Chondrocyte (in vitro differentiated cells): ENCODE measurements around the gene PRDM12. TPM values are rescaled to one million over a fixed set of nuclear protein-coding genes. Genes with fewer than 3 reads are reported as not detected.
A peak's percentile ranks its signal among the peaks of the same experiment; 100 is the strongest.

Experiments used
- DNase-seq: peaks from one replicate; pipeline ENCODE4 v3.0.0; 2021; ENCODE audit warnings: mixed read lengths, low spot score
- H3K27ac Mint-ChIP-seq: one replicate; pipeline ENCODE4 v1.8.0; 2021; ENCODE audit warnings: mild to moderate bottlenecking, moderate library complexity, mixed read lengths; ENCODE audit not compliant: unreplicated experiment
- H3K27me3 Mint-ChIP-seq: 2 replicates; pipeline ENCODE4 v1.8.0; 2021; ENCODE audit warnings: low read depth, mixed read lengths
- H3K36me3 Mint-ChIP-seq: 2 replicates; pipeline ENCODE4 v1.8.0; 2021; ENCODE audit warnings: low read depth, mixed read lengths
- H3K4me1 Mint-ChIP-seq: 2 replicates; pipeline ENCODE4 v1.8.0; 2021; ENCODE audit warnings: low read depth, mild to moderate bottlenecking, mixed read lengths
- H3K4me3 Mint-ChIP-seq: one replicate; pipeline ENCODE4 v1.8.0; 2021; ENCODE audit warnings: mild to moderate bottlenecking, moderate library complexity, mixed read lengths; ENCODE audit not compliant: unreplicated experiment
- H3K9me3 Mint-ChIP-seq: 2 replicates; pipeline ENCODE4 v1.8.0; 2021; ENCODE audit warnings: low read depth, mixed read lengths
- total RNA-seq: library from RNA; stranded (reverse); gene quantifications from 3 replicates; pipeline ENCODE4 v1.2.1, GENCODE V29; 2021
- TF ChIP-seq, protein P1 (sequence below): fragments of 200-600 bp; sonication (generic); IDR thresholded peaks from 2 replicates; pipeline ENCODE4 v1.5.0; 2021; ENCODE audit warnings: antibody characterized with exemption, mild to moderate bottlenecking, moderate library complexity

The PRDM12 gene
- total RNA-seq, 1 donor from 2014 or later: 0.10 TPM

DNA sequence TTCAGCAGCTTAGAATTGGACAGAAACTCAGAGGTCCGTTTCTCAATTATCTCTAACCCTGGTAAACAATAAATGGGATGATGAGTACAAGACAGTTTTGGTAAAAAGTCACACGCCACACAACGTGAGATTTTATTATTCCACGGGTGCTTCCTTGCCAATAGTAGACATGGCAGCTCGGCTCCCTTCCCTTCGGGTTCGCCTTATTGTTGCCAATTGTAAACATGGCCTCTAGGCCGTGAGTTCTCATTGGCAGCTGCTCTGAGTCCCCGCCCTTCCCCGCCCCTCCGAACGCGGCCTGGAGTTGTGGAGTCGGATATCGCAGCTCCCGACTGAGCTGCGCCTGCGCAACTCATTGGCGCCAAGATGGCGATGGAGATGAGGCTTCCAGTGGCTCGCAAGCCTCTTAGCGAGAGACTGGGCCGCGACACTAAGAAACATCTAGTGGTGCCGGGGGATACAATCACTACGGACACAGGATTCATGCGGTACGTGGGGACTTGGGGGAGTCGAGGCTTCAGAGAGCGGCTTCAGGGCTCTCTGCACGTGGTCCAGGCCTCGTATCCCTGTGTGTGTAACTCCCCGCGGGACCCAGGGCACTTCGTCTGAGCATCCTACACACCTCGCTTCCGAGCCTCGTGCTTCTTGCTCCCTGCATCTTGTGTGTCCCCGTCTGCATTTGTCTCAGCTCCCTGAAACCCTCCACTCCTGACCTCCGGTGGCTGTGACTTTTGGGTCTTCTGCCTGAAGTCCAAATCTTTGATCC, 29.2 kb downstream of the PRDM12 start, which contains the start of gene EXOSC2:
TSS of gene EXOSC2 (plus strand) at position 355 of the 766 bp plus-strand sequence. CDS start at position 367, 12 bp downstream.
- Mint-ChIP-seq H3K9me3 (no peaks in the 10 kb centered on the region), H3K36me3 (peaks cover 14% of the 10 kb centered on the region), H3K27me3 (no peaks in the 10 kb centered on the region), H3K4me1 (peaks cover 41% of the 10 kb centered on the region), H3K4me3 (peak within 1 kb of the TSS; percentile 92), H3K27ac (peak within 1 kb of the TSS; percentile 87)
- TF ChIP-seq, protein P1, sequence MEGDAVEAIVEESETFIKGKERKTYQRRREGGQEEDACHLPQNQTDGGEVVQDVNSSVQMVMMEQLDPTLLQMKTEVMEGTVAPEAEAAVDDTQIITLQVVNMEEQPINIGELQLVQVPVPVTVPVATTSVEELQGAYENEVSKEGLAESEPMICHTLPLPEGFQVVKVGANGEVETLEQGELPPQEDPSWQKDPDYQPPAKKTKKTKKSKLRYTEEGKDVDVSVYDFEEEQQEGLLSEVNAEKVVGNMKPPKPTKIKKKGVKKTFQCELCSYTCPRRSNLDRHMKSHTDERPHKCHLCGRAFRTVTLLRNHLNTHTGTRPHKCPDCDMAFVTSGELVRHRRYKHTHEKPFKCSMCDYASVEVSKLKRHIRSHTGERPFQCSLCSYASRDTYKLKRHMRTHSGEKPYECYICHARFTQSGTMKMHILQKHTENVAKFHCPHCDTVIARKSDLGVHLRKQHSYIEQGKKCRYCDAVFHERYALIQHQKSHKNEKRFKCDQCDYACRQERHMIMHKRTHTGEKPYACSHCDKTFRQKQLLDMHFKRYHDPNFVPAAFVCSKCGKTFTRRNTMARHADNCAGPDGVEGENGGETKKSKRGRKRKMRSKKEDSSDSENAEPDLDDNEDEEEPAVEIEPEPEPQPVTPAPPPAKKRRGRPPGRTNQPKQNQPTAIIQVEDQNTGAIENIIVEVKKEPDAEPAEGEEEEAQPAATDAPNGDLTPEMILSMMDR: no peak
- DNase-seq: peak; percentile 97

DNA sequence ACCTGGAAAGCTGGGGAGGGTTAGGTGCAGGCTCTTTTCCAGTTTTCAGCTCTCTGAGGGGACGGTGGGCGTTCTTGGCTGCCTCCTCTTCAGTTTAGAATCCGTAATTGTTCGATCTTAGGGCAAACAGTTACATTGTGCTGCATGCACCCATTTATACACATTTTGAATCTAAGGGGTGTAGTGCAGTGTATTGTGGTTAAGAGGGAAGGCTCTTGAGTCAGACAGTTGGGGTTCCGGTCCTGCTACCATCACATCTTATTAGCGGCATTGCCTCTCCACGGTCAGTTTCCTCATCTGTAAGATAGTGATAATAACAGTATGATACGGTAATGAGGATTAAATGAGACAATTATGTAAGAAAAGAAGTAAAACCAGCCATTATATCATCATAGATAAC, 29.8 kb downstream of the PRDM12 start:
- Mint-ChIP-seq H3K4me1 (peaks cover 46% of the 10 kb centered on the region), H3K4me3 (peak overlapping the region; percentile 92), H3K27ac (peak overlapping the region; percentile 87), H3K9me3 (no peaks in the 10 kb centered on the region), H3K36me3 (peaks cover 20% of the 10 kb centered on the region), H3K27me3 (no peaks in the 10 kb centered on the region)
- no peak for DNase-seq
- TF ChIP-seq, protein P1: no peak

DNA sequence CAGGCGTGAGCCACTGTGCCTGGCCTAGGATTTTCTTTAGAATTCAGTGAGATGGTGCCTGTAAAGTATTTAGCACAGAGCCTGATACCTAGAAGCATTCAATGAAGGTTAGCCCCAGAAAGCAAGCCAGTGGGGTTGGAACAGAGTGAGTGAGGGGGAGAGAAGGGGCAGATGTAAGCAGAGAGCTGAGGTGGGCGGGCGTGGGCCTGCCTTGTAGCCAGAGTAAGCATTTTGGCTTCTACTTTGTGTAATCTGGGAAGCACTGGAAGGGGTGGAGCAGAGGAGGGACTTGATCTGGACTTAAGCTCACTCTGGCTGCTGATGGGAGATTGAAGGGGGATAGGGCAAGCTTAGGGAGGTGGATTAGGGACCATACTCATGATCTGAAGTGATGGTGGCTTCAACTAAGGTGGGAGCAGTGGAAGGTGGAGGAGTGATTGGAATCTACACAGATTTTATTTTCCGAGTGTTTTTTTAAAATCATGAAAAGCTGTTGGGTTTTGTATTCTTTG, 31.8 kb downstream of the PRDM12 start:
- Mint-ChIP-seq H3K9me3 (no peaks in the 10 kb centered on the region), H3K27me3 (no peaks in the 10 kb centered on the region), H3K36me3 (peaks cover 20% of the 10 kb centered on the region), H3K4me1 (peaks cover 51% of the 10 kb centered on the region), H3K4me3 (no peak overlapping the region), H3K27ac (no peak overlapping the region)
- TF ChIP-seq, protein P1: no peak
- DNase-seq: no peak

DNA sequence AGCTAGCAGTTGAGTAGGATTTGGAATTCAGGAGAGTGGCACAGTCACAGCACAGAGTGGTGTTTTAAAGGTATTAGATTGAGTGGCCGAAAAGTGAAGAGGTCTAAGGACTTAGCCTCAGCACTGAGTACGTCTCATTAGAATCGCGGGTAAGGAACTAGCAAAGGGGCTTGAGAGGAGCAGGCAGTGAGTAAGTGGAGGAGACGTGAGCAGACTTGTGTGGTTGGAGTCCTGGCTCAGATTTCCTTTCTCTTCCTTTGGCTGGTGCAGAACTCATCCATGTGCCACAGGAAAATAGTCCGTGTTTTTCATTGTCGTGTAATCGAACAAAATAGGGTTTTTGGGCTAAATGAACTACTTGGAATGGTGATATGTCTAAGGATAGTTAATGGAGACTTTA, 32.6 kb downstream of the PRDM12 start:
- Mint-ChIP-seq H3K36me3 (peaks cover 22% of the 10 kb centered on the region), H3K4me1 (peaks cover 57% of the 10 kb centered on the region), H3K4me3 (no peak overlapping the region), H3K27ac (no peak overlapping the region), H3K9me3 (no peaks in the 10 kb centered on the region), H3K27me3 (no peaks in the 10 kb centered on the region)
- DNase-seq: no peak
- TF ChIP-seq, protein P1: no peak

DNA sequence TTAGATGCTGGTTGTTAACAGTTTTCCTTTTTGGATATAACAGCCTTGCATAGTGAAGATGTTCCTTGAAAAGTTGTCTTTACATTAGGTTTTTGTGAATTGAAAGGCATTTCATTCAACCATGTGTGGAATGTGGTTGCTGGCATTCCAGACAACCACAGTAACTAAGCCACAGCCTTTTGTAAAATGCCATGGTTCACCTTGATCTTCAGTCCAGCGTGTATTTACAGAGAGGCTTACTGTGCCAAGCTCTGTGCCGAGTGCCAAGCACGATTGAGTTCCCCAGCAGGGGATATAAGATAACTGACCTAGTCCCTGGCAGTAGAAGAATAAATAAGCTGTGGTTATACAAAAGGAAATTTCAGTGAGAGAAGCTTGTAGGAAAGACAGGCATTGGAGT, 34.1 kb downstream of the PRDM12 start:
- no peak for DNase-seq
- no peaks in the 10 kb centered on the region for H3K27me3 Mint-ChIP-seq
- TF ChIP-seq, protein P1: no peak
- H3K4me1 Mint-ChIP-seq: peaks cover 48% of the 10 kb centered on the region
- no peaks in the 10 kb centered on the region for H3K9me3 Mint-ChIP-seq
- H3K27ac Mint-ChIP-seq: no peak overlapping the region
- H3K4me3 Mint-ChIP-seq: no peak overlapping the region
- H3K36me3 Mint-ChIP-seq: peaks cover 32% of the 10 kb centered on the region
